ENCODE data around the gene SH3RF1. TPM values are rescaled to one million over a fixed set of nuclear protein-coding genes. Genes with fewer than 3 reads are reported as not detected.

Gene SH3RF1
- total and polyA plus RNA-seq, 10 of the 15 experiments (the other 5 are each of a cell fraction or from before 2014, with no cell fraction given), result 4.5 to 22.5 (median 10.4) TPM

- no peak for TF ChIP-seq PKNOX1 (IDR thresholded peaks at IDR 0.05)
- no peak for TF ChIP-seq REST (IDR thresholded peaks at IDR 0.05; ENCODE audit: low read depth, low read length)
- no peak for TF ChIP-seq RUNX3 (IDR thresholded peaks at IDR 0.05; ENCODE audit: low read length)
Observed at GRCh38 chr4:169251291-169252235, 19.2 kb downstream of the SH3RF1 start (continued).

GRCh38 chr4:169250796-169251195 is 20.0 kb downstream of the SH3RF1 start:
- FAIRE-seq (no peak), ATAC-seq (peak; percentile 7; the same call in 1 of the 3 replicates), DNase-seq (ENCODE audit: low read depth, low spot score) (no peak)
- no TSS peak for BruUV-seq (replicated peaks)
- ChIA-PET SMC1A (ENCODE audit: uncharacterized antibody, unreplicated experiment) (interaction anchor here (0.6 to 10.8 kb wide), 17 partner anchors 9 to 238 kb away, joined by 3 to 102 read pairs (median 3); partner anchors contain the start of gene SH3RF1), POLR2A (interaction anchor here (0.6 to 1.1 kb wide), 3 partner anchors 32 to 186 kb away, joined by 3 read pairs; no protein-coding TSS in a partner anchor), CTCF (interaction anchor here (1.1 to 3.8 kb wide), 4 partner anchors 18 to 235 kb away, joined by 3 to 13 read pairs (median 4); partner anchors contain the start of gene SH3RF1), RAD21 (ENCODE audit: unreplicated experiment) (interaction anchor here (0.9 to 2.1 kb wide), 3 partner anchors 10 to 40 kb away, joined by 3 to 13 read pairs (median 5); no protein-coding TSS in a partner anchor)
- Histone ChIP-seq H3K9me3 (replicated peaks; ENCODE audit: control insufficient read depth, insufficient read depth, low read length) (peaks cover 2% of the 10 kb centered on the region; the same call in 1 of the 3 replicates), H3K27me3 (replicated peaks in 1 of 2; ENCODE audit: control insufficient read depth in 2 of 2, insufficient read depth in 2 of 2, low read length in 1 of 2) (no peaks in the 10 kb centered on the region), H3K4me3 (no peak overlapping the region), H3K4me1 (ENCODE audit: control insufficient read depth, insufficient read depth, low read length) (no peaks in the 10 kb centered on the region; the same call in 1 of the 2 replicates), H3K27ac (ENCODE audit: control insufficient read depth, insufficient read depth) (no peak overlapping the region), H3K4me2 (ENCODE audit: control insufficient read depth, insufficient read depth) (no peak overlapping the region), H4K20me1 (ENCODE audit: control insufficient read depth, insufficient read depth) (no peaks in the 10 kb centered on the region; the same call in none of the 2 replicates), H3K9ac (ENCODE audit: control insufficient read depth, insufficient read depth, low read length) (no peak overlapping the region), H3K36me3 (ENCODE audit: control insufficient read depth in 2 of 2, insufficient read depth in 2 of 2, low read length in 1 of 2) (peaks cover 0 to 4% of the 10 kb centered on the region in 2 experiments; a peak in 2 of 4 replicates), H3K79me2 (ENCODE audit: control insufficient read depth, insufficient read depth, low read length) (peaks cover 65% of the 10 kb centered on the region), H2AFZ (ENCODE audit: control insufficient read depth, low read depth, low read length) (no peak overlapping the region)
- in situ Hi-C loops (cut with MboI), result no loop called here
- WGBS (ENCODE audit: insufficient coverage, insufficient replicate concordance, low lambda C conversion rate, missing lambda C conversion rate), result 40% methylated on average over 1 of the region's 1 CpG
- TF ChIP-seq HCFC1 (IDR thresholded peaks at IDR 0.05; ENCODE audit: low read length) (no peak), ZNF274 (IDR thresholded peaks at IDR 0.05; ENCODE audit: insufficient read depth, insufficient read length) (no peak), RELA (IDR thresholded peaks at IDR 0.05; ENCODE audit: borderline replicate concordance, partially characterized antibody) (no peak), RUNX3 (IDR thresholded peaks at IDR 0.05; ENCODE audit: low read length) (no peak), EED (IDR thresholded peaks at IDR 0.05; ENCODE audit: low read depth) (no peak), TAF1 (IDR thresholded peaks at IDR 0.05; ENCODE audit: borderline replicate concordance, low read depth, low read length) (no peak), REST (IDR thresholded peaks at IDR 0.05; ENCODE audit: low read depth, low read length) (no peak), SP1 (IDR thresholded peaks at IDR 0.05; ENCODE audit: low read depth, low read length) (no peak), ZNF622 (IDR thresholded peaks at IDR 0.05) (no peak)
- intact Hi-C loops (cut with micrococcal nuclease; ENCODE audit: unreplicated experiment), result no loop called here

Data from GM12878 (cell line).